ENCODE measurements around the gene IFNGR2. TPM values are rescaled to one million over a fixed set of nuclear protein-coding genes. Genes with fewer than 3 reads are reported as not detected.

Gene IFNGR2
- total RNA-seq, 1 donor from 2014 or later = 63.0 TPM

- TF ChIP-seq CTCF (IDR thresholded peaks at IDR 0.05; ENCODE audit: unreplicated experiment) = no peak
- H3K4me3 Mint-ChIP-seq (ENCODE audit: low read depth) = peak overlapping the region; percentile 11
- H3K27me3 Mint-ChIP-seq = no peaks in the 10 kb centered on the region
- DNase-seq (ENCODE audit: low spot score, unreplicated experiment) = no peak
- no peaks in the 10 kb centered on the region for H3K9me3 Mint-ChIP-seq (ENCODE audit: low read depth)
- H3K27ac Mint-ChIP-seq = peak overlapping the region; percentile 94
- peaks cover 24% of the 10 kb centered on the region for H3K36me3 Mint-ChIP-seq (ENCODE audit: insufficient read depth)
- H3K4me1 Mint-ChIP-seq (ENCODE audit: low read depth) = peaks cover 51% of the 10 kb centered on the region
Measured at GRCh38 chr21:33412832-33413519, 9.8 kb downstream of the IFNGR2 start.

GRCh38 chr21:33414068-33414467 lies 10.9 kb downstream of the IFNGR2 start:
- Mint-ChIP-seq H3K4me3 (ENCODE audit: low read depth) (no peak overlapping the region), H3K27me3 (no peaks in the 10 kb centered on the region), H3K4me1 (ENCODE audit: low read depth) (peaks cover 54% of the 10 kb centered on the region), H3K9me3 (ENCODE audit: low read depth) (no peaks in the 10 kb centered on the region), H3K27ac (peak overlapping the region; percentile 33), H3K36me3 (ENCODE audit: insufficient read depth) (peaks cover 21% of the 10 kb centered on the region)
- TF ChIP-seq CTCF (IDR thresholded peaks at IDR 0.05; ENCODE audit: unreplicated experiment) = no peak
- DNase-seq (ENCODE audit: low spot score, unreplicated experiment) = no peak

- no peak for TF ChIP-seq CTCF (IDR thresholded peaks at IDR 0.05; ENCODE audit: unreplicated experiment)
- DNase-seq (ENCODE audit: low spot score, unreplicated experiment) = no peak
- Mint-ChIP-seq H3K9me3 (ENCODE audit: low read depth) (no peaks in the 10 kb centered on the region), H3K27ac (peak overlapping the region; percentile 87), H3K36me3 (ENCODE audit: insufficient read depth) (peaks cover 23% of the 10 kb centered on the region), H3K4me1 (ENCODE audit: low read depth) (peaks cover 57% of the 10 kb centered on the region), H3K27me3 (no peaks in the 10 kb centered on the region), H3K4me3 (ENCODE audit: low read depth) (no peak overlapping the region)
Measured at GRCh38 chr21:33414926-33415325, 11.7 kb downstream of the IFNGR2 start.

GRCh38 chr21:33418691-33419090 lies 15.5 kb downstream of the IFNGR2 start:
- Mint-ChIP-seq H3K27ac (no peak overlapping the region), H3K36me3 (ENCODE audit: insufficient read depth) (peaks cover 39% of the 10 kb centered on the region)

GRCh38 chr21:33419538-33420123 lies 16.4 kb downstream of the IFNGR2 start:
- no peaks in the 10 kb centered on the region for H3K9me3 Mint-ChIP-seq (ENCODE audit: low read depth)
- no peak for DNase-seq (ENCODE audit: low spot score, unreplicated experiment)
- no peak for TF ChIP-seq CTCF (IDR thresholded peaks at IDR 0.05; ENCODE audit: unreplicated experiment)
- no peak overlapping the region for H3K4me3 Mint-ChIP-seq (ENCODE audit: low read depth)
- peaks cover 43% of the 10 kb centered on the region for H3K36me3 Mint-ChIP-seq (ENCODE audit: insufficient read depth)
- peak overlapping the region; percentile 77 for H3K27ac Mint-ChIP-seq
- H3K27me3 Mint-ChIP-seq = no peaks in the 10 kb centered on the region
- peaks cover 27% of the 10 kb centered on the region for H3K4me1 Mint-ChIP-seq (ENCODE audit: low read depth)

More at GRCh38 chr21:33418691-33419090, 15.5 kb downstream of the IFNGR2 start:
- Mint-ChIP-seq H3K27me3 (no peaks in the 10 kb centered on the region), H3K4me1 (ENCODE audit: low read depth) (peaks cover 34% of the 10 kb centered on the region), H3K9me3 (ENCODE audit: low read depth) (no peaks in the 10 kb centered on the region), H3K4me3 (ENCODE audit: low read depth) (no peak overlapping the region)
- DNase-seq (ENCODE audit: low spot score, unreplicated experiment) = no peak
- TF ChIP-seq CTCF (IDR thresholded peaks at IDR 0.05; ENCODE audit: unreplicated experiment) = no peak
